ENCODE data around the gene FILIP1.
A peak's percentile ranks its signal among the peaks of the same experiment; 100 is the strongest.

DNA sequence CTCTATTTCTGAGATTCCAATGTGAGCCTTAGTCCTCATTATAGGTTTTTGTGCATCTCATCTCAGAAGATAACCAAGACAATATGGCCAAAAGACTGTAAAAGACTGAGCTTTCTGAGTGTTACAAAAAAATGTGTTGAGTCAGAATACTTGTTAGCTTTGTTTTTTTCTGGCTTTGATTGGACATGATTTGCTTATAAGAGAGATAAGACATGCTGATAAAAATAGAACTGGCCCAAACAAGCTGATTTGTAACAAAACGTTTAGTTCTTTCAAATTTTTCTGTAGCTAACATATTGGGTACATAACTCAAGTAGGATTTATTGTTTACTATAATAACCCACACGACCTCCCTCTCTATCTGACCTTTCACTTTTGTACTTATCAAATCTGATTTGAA is 32.9 kb downstream of the FILIP1 start:
- TF ChIP-seq RAD21 (IDR thresholded peaks at IDR 0.05; ENCODE audit: low read length), result no peak
- TF ChIP-seq POLR2A (IDR thresholded peaks at IDR 0.05; ENCODE audit: low read depth, low read length), result no peak
- TF ChIP-seq, protein P1, sequence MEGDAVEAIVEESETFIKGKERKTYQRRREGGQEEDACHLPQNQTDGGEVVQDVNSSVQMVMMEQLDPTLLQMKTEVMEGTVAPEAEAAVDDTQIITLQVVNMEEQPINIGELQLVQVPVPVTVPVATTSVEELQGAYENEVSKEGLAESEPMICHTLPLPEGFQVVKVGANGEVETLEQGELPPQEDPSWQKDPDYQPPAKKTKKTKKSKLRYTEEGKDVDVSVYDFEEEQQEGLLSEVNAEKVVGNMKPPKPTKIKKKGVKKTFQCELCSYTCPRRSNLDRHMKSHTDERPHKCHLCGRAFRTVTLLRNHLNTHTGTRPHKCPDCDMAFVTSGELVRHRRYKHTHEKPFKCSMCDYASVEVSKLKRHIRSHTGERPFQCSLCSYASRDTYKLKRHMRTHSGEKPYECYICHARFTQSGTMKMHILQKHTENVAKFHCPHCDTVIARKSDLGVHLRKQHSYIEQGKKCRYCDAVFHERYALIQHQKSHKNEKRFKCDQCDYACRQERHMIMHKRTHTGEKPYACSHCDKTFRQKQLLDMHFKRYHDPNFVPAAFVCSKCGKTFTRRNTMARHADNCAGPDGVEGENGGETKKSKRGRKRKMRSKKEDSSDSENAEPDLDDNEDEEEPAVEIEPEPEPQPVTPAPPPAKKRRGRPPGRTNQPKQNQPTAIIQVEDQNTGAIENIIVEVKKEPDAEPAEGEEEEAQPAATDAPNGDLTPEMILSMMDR (conservative IDR thresholded peaks at IDR 0.05; ENCODE audit: low read depth, low read length), result no peak
- TF ChIP-seq, protein P2, sequence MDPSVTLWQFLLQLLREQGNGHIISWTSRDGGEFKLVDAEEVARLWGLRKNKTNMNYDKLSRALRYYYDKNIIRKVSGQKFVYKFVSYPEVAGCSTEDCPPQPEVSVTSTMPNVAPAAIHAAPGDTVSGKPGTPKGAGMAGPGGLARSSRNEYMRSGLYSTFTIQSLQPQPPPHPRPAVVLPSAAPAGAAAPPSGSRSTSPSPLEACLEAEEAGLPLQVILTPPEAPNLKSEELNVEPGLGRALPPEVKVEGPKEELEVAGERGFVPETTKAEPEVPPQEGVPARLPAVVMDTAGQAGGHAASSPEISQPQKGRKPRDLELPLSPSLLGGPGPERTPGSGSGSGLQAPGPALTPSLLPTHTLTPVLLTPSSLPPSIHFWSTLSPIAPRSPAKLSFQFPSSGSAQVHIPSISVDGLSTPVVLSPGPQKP (IDR thresholded peaks at IDR 0.05; ENCODE audit: borderline replicate concordance, low read depth, low read length), result no peak
- peak; percentile 16; the same call in 1 of the 2 replicates for TF ChIP-seq MAFK (IDR thresholded peaks at IDR 0.05; ENCODE audit: low read depth, low read length)

Data from IMR-90 (cell line).